HG03520 (cell line): Measurements from ENCODE around the gene G0S2.

Experiments used
- ATAC-seq: cut with Tn5 transposase; IDR thresholded peaks from one replicate; pipeline ENCODE4 v1.9.1; 2021; ENCODE audit warnings: mild to moderate bottlenecking, moderate library complexity; ENCODE audit not compliant: unreplicated experiment

The G0S2 gene, protein sequence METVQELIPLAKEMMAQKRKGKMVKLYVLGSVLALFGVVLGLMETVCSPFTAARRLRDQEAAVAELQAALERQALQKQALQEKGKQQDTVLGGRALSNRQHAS

DNA sequence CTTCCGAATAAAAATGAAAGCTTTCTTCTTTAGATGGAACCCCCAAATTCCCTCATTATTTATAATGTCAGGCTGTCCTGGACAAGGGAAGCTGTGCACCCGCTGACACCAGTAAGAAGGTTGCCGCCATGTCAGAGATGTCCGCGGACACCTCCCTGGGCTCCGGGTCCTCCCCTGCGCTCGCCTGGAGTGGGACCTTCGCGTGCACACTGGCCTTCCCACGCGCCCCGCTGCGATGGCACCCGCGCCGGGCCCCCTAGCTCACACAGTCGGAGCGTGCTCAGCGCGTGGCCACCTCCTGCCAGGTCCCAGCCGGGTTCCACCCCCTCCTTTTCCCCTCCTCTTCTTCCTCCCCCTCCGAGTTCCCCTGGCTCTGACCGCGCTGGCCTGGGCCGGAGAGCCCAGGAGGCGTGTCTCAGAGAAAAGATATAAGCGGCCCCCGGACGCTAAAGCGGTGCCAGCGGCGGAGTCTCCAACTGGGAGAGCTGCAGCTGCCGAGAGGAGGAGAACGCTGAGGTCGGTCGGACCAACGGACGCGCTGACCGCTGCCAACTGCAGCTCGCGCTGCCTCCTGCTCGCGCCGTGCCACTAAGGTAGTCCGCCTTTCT, at the start of gene G0S2:
Gene G0S2 (plus strand): TSS at position 456 of the 608 bp plus-strand sequence. CDS start 273 bp downstream, outside the sequence.
- no peak for ATAC-seq

DNA sequence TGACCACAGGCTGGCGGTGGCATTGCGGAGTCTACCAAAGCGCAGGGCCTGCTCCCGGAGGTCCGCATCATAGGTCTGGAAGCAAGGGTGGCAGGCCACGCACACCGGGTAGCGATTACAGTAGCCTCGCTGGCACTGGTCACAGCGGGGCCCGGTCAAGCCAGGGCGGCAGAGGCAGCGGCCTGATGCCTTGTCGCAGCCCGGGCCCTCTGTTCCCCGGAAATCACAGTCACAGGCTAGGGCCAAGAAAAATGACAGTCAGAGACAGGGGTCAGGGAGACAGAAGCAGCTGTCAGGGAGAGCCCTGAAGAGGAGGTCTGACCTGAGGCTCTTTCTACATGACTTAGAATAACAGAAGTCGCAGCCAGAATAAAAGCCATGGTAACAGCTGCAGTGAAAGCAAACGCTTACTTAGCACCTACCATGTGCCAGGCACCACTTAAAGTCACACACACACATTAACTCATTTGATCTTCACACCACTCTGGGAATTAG, 49.4 kb upstream of the G0S2 start:
- no peak for ATAC-seq

DNA sequence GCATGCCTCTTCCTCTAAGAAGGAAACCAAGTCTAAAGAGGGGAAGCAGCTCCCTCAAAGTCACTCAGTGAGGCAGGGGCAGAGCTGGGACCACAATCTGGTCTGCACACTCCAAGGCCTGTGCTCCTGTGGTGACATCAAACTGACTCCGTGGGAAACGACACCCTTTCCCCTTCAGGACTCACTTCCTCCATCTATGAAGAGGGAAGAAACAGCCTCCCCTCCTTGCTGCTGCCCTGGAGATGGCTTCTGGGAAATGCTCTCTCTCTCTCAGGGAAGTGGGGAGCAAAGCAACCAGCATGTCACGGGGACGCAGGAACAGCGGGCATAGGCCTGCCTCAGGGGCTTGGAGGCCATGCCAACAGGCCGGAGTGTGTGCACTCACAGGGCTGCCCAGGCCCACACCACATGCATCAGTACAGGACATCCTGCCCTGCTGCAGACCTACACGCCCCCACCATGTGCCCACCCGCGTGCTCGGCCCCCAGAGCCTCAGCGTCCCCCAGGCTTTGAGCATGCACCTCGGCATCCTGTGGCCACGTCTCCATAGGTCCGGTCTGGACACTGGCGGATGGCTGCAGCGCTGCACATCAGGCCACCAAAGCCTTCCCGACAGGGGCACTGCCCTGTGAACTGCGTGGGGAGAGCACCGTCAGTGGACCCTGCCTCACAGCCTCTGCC, 48.7 kb upstream of the G0S2 start:
- ATAC-seq = no peak

DNA sequence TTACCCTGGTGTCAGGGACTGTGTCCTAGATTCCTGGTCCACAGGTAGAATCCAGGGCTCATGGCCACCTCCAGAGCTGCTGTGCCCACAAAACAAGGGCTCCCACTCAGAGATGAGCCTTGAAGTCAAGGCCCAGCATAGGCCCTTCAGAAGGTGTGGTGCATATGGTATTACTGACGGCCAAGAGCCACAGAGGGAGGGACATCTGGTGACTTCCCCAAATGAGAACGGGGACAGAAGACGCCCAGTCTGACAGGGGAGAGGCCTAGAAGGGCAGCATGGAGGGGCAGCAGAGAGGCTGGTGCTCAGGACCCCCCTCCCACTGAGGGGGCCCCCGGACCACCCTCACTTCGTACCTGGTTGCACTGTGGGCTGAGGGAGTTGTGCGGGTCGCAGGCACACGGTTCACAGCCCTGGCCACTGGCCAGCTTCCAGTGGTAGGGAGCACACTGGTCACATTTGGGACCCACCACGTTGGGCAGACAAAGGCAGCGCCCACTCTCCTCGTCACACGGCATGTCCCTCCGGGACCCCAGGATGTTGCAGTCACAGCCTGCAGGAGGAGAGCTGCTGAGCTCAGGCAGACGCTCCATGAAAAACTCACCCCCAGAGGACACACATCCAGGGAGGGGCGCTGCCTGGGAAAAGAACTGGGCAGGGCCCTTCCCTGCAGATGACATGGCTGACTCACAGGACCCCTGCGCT, 48.0 kb upstream of the G0S2 start:
- ATAC-seq = peak; percentile 23

DNA sequence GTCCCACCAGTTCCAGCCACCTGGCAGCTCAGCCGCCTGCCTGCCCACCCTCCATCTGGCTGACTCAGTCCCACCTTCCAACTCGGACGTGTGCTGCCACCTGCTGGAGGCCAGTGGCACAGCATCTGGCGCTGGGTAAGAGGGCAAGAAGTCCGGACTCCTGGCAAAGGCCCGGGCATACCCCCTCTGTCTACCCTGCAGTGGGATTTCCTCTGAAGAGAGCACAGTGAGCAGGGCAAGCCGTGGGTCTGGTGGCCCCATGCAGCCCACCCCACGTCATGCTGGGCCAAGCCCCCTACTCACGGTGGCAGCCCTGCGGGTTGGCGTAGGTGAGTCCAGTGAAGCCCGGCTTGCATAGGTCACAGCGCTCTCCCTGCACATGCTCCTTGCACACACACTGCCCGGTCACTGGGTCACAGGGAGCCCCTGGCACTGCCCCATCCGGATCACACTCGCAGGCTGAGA, 47.4 kb upstream of the G0S2 start:
- peak; percentile 81 for ATAC-seq

DNA sequence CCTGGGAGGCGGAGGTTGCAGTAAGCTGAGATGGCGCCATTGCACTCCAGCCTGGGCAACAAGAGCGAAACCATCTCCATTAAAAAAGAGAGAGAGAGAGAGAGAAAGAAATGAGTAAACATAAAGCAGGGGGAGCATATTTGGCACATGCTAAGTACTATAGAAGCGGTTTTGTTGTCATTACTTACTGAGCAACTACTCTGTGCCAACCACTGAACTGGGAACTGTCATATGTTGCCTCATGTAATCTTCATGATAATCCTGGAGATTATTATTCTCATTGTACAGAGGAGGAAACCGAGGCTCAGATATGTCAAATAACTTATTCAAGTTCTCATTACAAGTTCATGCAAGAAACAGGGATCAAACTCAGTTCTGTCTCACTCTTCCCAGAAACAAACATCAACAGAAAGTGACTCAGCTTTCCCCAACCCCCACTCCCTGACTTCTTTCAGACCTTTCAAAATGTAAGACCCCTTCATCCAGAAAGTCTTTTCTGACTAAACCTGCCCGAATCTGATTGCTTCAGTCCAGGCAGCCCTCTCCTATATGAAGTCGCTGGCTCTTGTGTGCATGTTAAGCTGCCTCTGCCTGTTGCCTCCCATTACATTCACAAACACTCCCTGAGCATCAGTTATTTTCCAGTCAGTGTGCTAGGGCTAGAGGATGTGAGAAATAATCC, 46.5 kb upstream of the G0S2 start:
- no peak for ATAC-seq

DNA sequence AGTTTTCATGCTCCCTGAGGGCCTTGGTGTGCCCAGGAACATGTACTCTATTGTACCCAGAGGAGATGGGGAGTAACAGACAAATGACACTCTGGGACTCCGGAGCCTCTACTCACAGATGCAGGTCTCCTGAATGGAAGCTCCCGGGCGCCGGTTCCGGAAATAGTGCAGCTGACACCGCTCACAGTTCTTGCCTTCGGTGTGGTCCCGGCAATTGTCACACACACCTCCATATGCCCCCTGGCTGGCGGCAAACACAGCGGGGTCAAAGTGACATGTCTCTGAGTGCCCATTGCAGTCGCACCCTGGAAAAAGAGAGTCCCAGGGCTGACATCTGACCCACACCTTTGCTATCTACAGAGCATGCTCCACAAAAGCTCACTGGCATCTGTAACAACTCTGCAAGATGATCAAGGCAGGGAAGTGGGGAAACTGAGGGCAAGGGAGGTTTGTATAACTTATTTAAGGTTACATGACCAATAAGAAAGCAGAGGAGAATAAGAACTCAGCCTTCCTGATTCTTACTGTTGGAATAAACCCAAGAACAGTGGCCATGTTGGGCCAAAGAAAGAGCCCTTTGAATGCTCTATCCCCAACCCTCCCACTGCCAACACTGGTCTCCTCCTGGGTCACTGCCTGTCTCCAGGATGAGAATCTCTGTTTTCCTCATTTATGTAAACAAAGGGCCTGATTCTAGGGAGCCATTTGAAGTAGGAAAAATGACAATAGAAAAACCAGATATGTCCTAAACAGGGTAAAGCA, 45.4 kb upstream of the G0S2 start:
- no peak for ATAC-seq

DNA sequence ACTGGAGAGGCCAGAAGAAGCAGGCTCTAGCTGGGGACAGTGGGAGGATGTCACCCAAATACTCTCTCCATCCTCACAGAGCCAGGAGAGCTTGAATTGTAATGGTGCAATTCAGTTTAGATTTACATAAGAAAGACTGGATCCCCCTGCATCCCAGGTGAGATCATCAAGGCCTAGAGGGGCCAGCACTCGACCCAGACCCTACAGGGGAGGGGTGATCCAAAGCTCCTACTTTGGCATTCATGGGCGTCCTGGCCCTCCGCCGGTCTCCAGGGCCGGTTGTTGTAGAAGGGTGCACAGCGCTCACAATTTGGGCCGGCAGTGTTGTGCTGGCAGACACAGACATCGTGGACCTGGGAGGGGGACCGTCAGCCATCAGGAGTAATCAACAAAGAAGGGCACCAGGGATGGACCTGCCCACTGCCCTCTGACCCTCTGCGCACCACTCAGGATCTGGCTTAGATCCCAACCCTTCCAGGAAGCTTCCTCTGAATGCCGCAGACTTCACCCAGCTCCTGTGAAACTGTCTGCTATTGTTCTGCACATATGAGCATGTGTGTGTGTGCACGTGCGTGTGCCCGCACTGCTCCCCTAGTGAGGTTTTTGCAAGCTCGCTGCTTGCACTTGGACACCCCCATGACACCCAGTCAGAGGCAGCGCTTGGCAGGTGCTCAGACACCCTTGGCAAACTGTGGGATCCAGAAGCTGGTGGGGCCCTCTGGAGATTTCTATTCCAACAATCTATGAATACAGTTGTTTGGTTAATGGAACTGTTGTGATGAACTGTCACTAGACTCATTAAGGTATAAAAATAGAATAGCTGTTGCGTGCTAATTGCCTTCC, 44.6 kb upstream of the G0S2 start:
- ATAC-seq = no peak

DNA sequence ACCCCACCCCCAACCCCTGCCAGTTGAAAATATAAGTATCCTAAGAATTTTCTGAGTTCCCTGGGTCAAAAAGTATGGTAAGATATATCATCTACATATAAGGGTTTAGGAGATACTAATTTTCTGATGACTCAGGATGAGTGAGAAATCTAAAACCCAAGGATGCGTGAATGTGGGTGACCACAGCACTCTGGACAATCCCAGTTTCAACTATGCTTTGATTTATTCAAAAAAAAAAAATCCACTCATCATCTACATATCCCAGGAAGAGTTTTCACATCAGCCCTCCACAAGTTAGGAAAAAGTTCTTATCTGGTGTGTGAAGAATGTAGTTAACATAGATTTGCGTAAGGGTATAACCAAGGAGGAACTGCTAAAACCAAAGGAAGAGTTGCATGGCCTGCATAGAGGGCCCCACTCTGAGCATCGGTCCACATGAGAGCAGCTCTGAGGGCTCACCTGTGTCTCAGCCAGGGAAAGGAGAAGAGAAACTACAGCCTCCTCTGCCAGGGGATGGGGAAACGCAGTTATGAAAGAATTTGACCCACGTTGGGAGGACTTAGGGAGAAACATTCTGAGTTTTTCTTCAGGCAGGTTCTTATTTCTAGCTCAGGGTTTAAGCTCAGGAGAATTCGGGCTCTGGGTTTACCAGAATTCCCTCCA, 41.7 kb upstream of the G0S2 start:
- no peak for ATAC-seq

DNA sequence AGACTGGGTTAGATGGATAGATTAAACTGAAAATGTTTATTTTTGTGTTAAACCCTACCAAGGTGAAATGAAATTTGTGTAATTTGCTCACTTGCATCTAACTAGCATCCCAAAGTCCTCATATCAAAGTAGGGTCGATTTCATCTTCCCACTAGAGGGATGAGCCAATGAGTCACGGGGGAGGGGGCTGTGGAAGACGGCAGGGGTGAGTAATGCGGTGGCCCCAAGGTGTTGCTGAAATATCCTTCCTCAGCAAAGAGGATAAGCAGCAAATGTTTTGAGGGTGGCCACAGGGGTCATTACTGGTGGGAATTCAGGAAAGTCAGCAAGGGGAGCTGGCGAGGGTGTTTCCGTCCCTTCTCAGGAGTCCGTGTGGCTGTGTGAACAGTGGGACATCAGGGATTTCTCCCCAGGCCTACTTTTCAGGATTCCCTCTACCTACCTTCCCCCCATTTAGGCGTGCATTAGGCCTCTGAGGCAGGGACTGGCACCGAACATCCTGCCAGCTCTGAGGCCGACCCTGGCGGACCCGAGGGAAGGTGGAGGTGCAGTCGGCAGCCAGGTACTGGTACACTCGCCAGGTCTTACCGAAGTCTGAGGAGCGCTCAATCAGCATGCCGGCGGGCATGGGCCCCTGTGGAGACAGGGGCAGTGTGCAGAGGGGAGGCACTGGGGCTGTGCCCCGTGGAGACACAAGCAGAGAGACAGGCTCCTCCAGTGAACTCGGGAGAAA, 41.0 kb upstream of the G0S2 start:
- ATAC-seq = no peak

DNA sequence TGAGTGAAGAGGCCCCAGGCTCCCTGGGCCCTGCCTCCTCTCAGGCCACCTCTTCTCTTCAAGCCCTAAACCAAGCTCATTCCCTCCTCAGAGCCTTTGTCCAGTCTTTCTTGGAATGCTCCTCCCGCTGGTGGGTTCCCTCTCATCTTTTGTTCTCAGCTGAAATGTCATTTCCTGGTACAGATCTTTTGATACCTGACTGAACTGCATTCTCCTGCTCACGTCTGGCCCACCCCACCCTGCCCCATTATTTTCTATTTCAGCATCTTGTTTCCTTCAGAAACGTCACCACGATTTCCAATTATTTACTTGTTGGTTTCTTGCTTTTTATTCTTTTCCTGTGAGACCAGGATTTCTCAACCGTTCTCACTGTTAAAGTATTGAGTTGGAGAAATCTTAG, 39.4 kb upstream of the G0S2 start:
- ATAC-seq = no peak

DNA sequence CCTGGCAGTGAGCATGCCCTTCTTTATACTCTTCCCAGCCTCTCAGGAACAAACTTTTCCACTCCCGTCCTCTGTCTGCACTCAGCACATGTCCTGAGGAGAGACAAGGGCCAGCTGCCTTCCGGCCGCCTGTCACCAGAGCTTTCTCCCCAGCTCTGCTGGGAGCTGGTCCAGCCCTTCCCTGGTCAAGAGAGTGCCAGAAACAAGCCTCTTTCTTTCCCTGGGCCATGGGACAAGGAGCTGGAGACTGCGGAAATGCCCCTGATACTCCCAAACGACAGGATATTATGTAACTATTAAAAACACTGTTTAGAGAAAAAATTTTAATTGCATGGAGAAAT, 33.4 kb upstream of the G0S2 start:
- no peak for ATAC-seq

DNA sequence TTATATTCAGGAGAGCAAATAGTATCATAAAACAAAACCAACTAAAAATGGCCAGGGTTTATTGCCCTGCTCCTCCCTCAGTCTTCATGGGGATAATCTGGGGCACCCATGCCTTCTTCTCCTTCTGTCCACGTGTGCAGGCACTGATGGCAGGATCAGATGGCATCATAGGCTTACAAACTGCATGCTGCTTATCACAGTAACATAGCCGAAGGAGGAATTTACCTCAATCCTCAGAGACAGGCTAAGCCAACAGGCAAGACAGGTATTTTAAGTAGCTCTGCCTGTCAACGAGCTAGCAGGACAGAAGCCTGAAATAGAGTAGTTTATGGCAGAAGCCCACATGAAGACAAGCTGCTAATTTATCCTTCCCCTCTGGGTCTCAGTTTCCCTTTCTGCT, 32.4 kb upstream of the G0S2 start:
- no peak for ATAC-seq

DNA sequence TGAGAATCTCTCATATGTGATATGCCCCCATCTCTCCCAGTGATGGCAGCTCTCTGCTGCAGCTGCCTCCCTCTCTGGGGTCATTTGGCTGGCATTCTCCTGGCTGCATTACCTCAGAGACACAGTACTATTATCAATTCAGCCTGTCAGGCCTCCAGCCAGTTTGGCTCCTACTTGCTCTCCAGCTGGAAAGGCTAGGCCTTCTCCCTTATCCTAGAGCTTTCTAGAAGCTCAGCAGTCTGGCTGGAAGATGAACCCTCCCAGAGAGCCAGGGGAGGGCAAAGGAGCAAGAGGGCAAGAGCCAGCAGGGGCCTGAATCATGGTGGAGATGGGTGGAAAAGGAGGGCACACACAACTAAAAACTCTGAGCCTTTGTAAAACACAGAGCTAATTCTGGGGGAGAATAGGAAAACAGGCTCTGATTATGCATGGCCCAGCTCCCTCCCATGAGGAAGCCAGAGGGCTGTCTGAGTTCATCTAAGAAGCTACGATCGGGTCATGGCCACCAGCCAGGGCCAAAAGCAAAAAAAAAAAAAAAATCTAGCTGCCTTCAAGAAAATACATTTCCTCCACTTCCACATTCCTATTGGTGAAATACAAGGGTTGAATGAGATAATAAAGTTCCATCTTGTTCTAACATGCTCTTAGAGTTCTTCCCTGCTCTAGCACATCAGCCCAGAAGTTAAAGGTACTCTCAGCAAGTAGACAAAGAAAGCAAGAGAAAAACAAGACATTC, 31.8 kb upstream of the G0S2 start:
- ATAC-seq = no peak

DNA sequence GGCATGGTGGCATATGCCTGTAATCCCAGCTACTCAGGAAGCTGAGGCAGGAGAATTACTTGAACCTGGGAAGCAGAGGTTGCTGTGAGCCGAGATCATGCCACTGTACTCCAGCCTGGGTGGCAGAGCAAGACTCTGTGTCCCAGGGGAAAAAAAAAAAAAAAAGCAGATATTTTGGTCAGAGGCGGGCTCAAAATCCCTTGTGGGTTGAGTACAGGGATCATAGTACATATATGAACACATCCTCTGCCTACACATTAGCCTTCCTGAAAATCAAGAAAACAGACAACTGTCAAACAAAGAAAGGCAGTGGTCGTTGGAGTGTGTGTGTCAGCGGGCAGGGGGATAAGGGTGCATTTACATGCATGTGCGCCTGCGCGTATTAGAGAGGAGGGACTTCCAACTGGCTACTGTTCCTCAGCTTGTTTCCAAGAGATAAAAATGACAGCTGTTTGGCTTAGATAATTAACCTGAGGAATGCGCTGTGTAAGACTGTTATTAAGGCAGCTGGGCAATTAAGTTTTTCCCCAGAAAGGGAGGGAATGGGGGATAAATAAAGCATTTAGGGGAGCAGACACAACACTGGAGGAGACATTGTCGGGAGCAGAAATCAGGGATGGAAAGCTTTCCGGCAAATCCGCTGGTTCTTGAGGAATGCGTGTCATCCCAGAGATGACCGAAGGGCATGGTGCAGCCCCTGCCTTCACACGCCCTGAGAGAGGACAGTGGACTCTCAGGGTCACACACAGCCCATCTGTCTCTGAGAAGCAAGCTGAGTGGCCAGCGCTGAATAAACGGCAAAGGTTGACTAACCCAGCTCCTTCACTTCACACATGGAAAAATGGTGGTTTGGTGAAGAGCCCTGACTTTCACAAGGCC, 29.4 kb upstream of the G0S2 start:
- ATAC-seq = no peak

DNA sequence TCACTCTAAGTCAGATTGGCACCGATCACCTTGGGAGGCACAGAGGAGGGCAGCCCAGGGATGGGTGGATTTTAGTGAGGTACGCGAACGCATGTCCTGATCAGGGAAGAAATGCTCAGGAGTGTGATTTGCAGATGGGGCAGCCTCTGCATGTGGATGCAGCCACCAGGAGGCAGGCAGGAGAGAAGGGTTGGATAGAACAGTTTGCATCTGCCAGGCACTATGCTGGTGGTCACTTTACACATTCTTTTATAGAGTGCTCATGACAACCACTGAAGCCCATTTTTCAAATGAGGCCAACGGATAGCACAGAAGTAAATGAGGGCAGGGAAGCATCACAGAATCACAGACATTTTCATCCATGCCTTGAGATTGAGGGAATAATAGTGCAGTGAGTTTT, 28.7 kb upstream of the G0S2 start:
- ATAC-seq = no peak

DNA sequence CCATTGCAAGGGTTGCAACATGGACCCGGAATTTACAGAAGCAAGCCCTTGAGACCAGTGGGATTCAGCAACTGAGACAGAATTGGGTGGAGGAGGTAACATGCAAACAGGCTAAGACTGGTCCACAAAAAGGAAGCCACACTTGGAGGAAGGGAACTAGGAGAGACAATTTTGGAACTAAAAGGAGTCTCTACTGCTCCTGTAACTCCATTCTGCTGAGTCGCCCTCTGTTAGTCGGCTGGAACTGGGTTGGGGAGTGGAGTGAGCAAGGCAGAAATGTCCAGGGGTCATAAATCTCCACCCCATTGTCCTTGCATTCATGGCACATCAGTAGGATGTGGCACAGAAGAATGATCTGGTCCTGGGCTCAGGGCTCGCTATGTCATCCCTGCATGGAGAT, 28.1 kb upstream of the G0S2 start:
- no peak for ATAC-seq
